Measurements from ENCODE around the gene TMEM187. TPM values are rescaled to one million over a fixed set of nuclear protein-coding genes. Genes with fewer than 3 reads are reported as not detected.

The TMEM187 gene
- polyA plus RNA-seq, 2 of the 4 experiments (the other 2 are of a cell fraction), result 7.8 to 10.6 TPM

DNA sequence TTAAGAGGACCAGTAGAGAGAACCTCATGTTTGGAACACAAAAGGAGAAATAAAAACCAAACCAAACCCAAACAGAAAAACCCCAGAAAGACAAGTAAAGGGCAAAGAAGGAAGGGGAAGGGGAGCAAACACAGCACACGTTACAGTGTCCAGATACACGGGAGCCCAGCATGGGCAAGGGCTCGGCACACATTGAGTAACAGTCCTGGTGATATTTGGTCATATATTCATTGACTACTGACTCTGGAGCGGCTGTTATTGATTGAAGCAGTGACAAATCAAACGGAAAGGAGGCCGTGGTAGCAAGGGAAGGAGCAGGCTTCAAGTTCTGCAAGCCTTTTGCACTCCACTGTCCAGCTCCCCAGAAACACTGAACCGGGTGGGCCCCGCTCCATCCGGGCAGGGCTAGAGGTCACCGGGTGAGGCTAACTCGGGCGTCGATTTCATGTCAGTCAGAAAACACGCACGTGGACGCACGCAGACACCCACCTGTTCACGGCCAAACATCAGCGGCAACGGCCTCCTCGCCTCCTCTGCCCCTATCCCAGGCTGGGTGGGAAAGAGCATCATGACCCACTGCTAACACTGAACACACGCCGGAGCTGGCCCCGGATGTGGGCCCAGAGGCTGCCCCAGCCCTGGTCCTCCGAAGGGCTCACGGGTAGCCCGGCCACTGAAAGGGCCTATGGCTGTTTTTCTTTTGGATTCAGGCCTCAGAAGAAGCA lies 50.9 kb downstream of the TMEM187 start:
- FAIRE-seq, result no peak
- WGBS (ENCODE audit: missing lambda C conversion rate), result 88% methylated on average over 27 of the region's 27 CpGs
- TF ChIP-seq MAFK (IDR thresholded peaks at IDR 0.05; ENCODE audit: partially characterized antibody) (no peak), ZNF302 (CRISPR knock-in tag; IDR thresholded peaks at IDR 0.05) (no peak), NR3C1 (IDR thresholded peaks at IDR 0.05) (no peak), JUNB (IDR thresholded peaks at IDR 0.05) (no peak), EP300 (IDR thresholded peaks at IDR 0.05) (no peak), BHLHE40 (IDR thresholded peaks at IDR 0.05; ENCODE audit: low read depth, low read length) (no peak), FOXS1 (CRISPR knock-in tag; IDR thresholded peaks at IDR 0.05) (no peak)
- TF ChIP-seq, protein P1, sequence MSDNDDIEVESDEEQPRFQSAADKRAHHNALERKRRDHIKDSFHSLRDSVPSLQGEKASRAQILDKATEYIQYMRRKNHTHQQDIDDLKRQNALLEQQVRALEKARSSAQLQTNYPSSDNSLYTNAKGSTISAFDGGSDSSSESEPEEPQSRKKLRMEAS (IDR thresholded peaks at IDR 0.05), result no peak

DNA sequence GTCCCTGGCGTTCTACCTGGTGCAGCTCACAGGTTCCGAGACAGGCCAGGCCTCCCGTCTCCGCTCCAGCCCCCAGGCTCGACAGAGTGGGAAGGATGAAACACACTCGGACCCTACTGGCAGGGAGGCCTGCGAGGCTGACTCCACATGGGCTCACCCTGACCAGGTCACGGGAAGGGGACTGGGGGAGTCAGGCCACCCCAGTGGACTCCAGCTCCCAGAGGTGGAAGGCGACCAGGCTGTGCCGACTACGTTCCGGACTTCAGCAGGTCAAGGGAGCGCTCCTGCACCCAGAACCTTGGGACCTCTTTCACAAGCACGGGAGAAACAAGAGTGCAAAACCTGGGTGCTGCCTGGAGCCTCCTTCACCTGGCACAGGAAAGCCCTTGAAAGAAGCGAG lies 51.7 kb downstream of the TMEM187 start:
- ChIA-PET CTCF (interaction anchor here (4.1 kb wide), 1 partner anchor 11 kb away, joined by 18 read pairs; no protein-coding TSS in a partner anchor), POLR2A (no interaction called here)
- H3K4me2 ChIP-seq, result no peak overlapping the region
- H3K27ac ChIP-seq, result no peak overlapping the region
- FAIRE-seq (no peak), ATAC-seq (no peak), DNase-seq (ENCODE audit: low read depth in 1 of 2, low spot score in 1 of 2) (no peak)
- no peaks in the 10 kb centered on the region for H3K9me3 ChIP-seq
- TF ChIP-seq, protein P2, sequence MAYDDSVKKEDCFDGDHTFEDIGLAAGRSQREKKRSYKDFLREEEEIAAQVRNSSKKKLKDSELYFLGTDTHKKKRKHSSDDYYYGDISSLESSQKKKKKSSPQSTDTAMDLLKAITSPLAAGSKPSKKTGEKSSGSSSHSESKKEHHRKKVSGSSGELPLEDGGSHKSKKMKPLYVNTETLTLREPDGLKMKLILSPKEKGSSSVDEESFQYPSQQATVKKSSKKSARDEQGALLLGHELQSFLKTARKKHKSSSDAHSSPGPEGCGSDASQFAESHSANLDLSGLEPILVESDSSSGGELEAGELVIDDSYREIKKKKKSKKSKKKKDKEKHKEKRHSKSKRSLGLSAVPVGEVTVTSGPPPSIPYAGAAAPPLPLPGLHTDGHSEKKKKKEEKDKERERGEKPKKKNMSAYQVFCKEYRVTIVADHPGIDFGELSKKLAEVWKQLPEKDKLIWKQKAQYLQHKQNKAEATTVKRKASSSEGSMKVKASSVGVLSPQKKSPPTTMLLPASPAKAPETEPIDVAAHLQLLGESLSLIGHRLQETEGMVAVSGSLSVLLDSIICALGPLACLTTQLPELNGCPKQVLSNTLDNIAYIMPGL (CRISPR knock-in tag; IDR thresholded peaks at IDR 0.05; ENCODE audit: borderline replicate concordance), result no peak
- TF ChIP-seq RARB (CRISPR knock-in tag; IDR thresholded peaks at IDR 0.05) (no peak), EHMT2 (IDR thresholded peaks at IDR 0.05; ENCODE audit: low read depth) (no peak), CBX8 (IDR thresholded peaks at IDR 0.05) (no peak), MYC (IDR thresholded peaks at IDR 0.05; ENCODE audit: borderline replicate concordance, low read length) (no peak), CBX2 (IDR thresholded peaks at IDR 0.05; ENCODE audit: borderline replicate concordance, low read depth) (no peak), GATA3 (IDR thresholded peaks at IDR 0.05; ENCODE audit: borderline replicate concordance) (no peak), EP300 (IDR thresholded peaks at IDR 0.05) (no peak)
- TF ChIP-seq, protein P3, sequence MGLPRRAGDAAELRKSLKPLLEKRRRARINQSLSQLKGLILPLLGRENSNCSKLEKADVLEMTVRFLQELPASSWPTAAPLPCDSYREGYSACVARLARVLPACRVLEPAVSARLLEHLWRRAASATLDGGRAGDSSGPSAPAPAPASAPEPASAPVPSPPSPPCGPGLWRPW (IDR thresholded peaks at IDR 0.05), result no peak
- no peak overlapping the region for H3K4me3 ChIP-seq
- over 99% methylated on average over 15 of the region's 15 CpGs for WGBS (ENCODE audit: missing lambda C conversion rate)
- H3K4me1 ChIP-seq, result peaks cover 9% of the 10 kb centered on the region; the same call in 2 of the 3 replicates

More for the DNA sequence above, 50.9 kb downstream of the TMEM187 start:
- ChIA-PET CTCF (interaction anchor here (4.1 kb wide), 1 partner anchor 10 kb away, joined by 18 read pairs; no protein-coding TSS in a partner anchor), POLR2A (no interaction called here)
- Histone ChIP-seq H3K27ac (no peak overlapping the region), H3K4me1 (peaks cover 9% of the 10 kb centered on the region; the same call in 2 of the 3 replicates), H3K4me3 (no peak overlapping the region), H3K9me3 (no peaks in the 10 kb centered on the region), H3K4me2 (no peak overlapping the region)
- no peak for DNase-seq (ENCODE audit: low read depth in 1 of 2, low spot score in 1 of 2)
- ATAC-seq, result no peak

DNA sequence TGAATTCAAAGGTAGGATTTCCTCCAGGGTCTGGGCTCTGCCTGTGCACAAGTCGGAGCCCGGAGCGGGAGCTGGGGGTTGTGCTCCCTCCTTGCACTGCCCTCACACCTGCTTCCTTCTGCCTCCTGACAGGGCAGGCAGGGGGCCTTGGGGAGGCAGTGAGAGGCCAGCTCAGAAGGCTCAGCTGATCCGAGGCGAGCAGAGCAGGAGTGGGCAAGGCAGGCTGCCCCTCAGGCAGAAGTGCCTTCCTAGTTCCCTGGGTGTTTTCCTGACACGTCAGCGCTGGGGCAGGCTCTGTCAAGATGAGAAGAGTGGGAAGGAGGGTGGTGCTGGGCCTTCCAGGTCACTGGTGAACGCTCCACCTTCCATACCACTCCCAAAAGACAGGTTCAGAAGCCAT lies 52.7 kb downstream of the TMEM187 start:
- ChIA-PET POLR2A (no interaction called here), CTCF (interaction anchor here (0.8 to 4.1 kb wide), 2 partner anchors 12 to 26 kb away, joined by 3 to 18 read pairs; no protein-coding TSS in a partner anchor)
- H3K4me3 ChIP-seq, result no peak overlapping the region
- no peak for TF ChIP-seq HOXB5 (CRISPR knock-in tag; IDR thresholded peaks at IDR 0.05)
- TF ChIP-seq, protein P4, sequence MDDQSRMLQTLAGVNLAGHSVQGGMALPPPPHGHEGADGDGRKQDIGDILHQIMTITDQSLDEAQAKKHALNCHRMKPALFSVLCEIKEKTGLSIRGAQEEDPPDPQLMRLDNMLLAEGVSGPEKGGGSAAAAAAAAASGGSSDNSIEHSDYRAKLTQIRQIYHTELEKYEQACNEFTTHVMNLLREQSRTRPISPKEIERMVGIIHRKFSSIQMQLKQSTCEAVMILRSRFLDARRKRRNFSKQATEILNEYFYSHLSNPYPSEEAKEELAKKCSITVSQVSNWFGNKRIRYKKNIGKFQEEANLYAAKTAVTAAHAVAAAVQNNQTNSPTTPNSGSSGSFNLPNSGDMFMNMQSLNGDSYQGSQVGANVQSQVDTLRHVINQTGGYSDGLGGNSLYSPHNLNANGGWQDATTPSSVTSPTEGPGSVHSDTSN (IDR thresholded peaks at IDR 0.05), result no peak
- TF ChIP-seq RFX5 (IDR thresholded peaks at IDR 0.05), result no peak
- TF ChIP-seq, protein P5, sequence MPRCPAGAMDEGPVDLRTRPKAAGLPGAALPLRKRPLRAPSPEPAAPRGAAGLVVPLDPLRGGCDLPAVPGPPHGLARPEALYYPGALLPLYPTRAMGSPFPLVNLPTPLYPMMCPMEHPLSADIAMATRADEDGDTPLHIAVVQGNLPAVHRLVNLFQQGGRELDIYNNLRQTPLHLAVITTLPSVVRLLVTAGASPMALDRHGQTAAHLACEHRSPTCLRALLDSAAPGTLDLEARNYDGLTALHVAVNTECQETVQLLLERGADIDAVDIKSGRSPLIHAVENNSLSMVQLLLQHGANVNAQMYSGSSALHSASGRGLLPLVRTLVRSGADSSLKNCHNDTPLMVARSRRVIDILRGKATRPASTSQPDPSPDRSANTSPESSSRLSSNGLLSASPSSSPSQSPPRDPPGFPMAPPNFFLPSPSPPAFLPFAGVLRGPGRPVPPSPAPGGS (IDR thresholded peaks at IDR 0.05), result no peak
- TF ChIP-seq EHMT2 (IDR thresholded peaks at IDR 0.05; ENCODE audit: low read depth), result no peak
- TF ChIP-seq CBX2 (IDR thresholded peaks at IDR 0.05; ENCODE audit: borderline replicate concordance, low read depth), result no peak
- TF ChIP-seq EHF (CRISPR knock-in tag; IDR thresholded peaks at IDR 0.05), result no peak
- TF ChIP-seq SREBF2 (IDR thresholded peaks at IDR 0.05), result no peak
- TF ChIP-seq MAZ (IDR thresholded peaks at IDR 0.05; ENCODE audit: borderline replicate concordance, low read depth, low read length), result no peak
- TF ChIP-seq, protein P6, sequence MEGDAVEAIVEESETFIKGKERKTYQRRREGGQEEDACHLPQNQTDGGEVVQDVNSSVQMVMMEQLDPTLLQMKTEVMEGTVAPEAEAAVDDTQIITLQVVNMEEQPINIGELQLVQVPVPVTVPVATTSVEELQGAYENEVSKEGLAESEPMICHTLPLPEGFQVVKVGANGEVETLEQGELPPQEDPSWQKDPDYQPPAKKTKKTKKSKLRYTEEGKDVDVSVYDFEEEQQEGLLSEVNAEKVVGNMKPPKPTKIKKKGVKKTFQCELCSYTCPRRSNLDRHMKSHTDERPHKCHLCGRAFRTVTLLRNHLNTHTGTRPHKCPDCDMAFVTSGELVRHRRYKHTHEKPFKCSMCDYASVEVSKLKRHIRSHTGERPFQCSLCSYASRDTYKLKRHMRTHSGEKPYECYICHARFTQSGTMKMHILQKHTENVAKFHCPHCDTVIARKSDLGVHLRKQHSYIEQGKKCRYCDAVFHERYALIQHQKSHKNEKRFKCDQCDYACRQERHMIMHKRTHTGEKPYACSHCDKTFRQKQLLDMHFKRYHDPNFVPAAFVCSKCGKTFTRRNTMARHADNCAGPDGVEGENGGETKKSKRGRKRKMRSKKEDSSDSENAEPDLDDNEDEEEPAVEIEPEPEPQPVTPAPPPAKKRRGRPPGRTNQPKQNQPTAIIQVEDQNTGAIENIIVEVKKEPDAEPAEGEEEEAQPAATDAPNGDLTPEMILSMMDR (IDR thresholded peaks at IDR 0.05), result no peak
- no peak for TF ChIP-seq NR3C1 (IDR thresholded peaks at IDR 0.05)
- DNase-seq (ENCODE audit: low read depth in 1 of 2, low spot score in 1 of 2) (no peak), FAIRE-seq (no peak), ATAC-seq (no peak)
- H3K9me3 ChIP-seq, result no peaks in the 10 kb centered on the region
- H3K27ac ChIP-seq, result no peak overlapping the region
- H3K4me2 ChIP-seq, result no peak overlapping the region
- WGBS (ENCODE audit: missing lambda C conversion rate), result 91% methylated on average over 6 of the region's 8 CpGs
- peaks cover 9% of the 10 kb centered on the region; the same call in 2 of the 3 replicates for H3K4me1 ChIP-seq

Data from A549 (cell line).